Coronary artery (tissue), 2 donors: ENCODE measurements around the gene CACNB3.
"Not testable (repeated sequence)": the region's sequence is repeated elsewhere in the genome, so short reads cannot be mapped to it uniquely, and the experiment has no call there.

Experiments
- DNase-seq: peaks from one replicate; pipeline ENCODE4 v3.0.0-alpha.2; 2017; ENCODE audit warnings: low spot score
- H3K27ac ChIP-seq, 2 donors: fragments of 200-600 bp; sonication (generic); one replicate each; pipeline ENCODE4 v1.5.1; 2016 to 2019
- H3K4me3 ChIP-seq: fragments of 200-600 bp; sonication (generic); 2 replicates; pipeline ENCODE4 v1.5.1; 2016; ENCODE audit warnings: mild to moderate bottlenecking, moderate library complexity
- TF ChIP-seq, protein P1 (sequence below): fragments of 200-600 bp; sonication (generic); IDR thresholded peaks from one replicate; pipeline ENCODE4 v1.5.1; 2019; ENCODE audit warnings: antibody characterized with exemption

CACNB3 gene

GRCh38 chr12:48868451-48868850 lies 50.2 kb downstream of the CACNB3 start:
- TF ChIP-seq, protein P1, sequence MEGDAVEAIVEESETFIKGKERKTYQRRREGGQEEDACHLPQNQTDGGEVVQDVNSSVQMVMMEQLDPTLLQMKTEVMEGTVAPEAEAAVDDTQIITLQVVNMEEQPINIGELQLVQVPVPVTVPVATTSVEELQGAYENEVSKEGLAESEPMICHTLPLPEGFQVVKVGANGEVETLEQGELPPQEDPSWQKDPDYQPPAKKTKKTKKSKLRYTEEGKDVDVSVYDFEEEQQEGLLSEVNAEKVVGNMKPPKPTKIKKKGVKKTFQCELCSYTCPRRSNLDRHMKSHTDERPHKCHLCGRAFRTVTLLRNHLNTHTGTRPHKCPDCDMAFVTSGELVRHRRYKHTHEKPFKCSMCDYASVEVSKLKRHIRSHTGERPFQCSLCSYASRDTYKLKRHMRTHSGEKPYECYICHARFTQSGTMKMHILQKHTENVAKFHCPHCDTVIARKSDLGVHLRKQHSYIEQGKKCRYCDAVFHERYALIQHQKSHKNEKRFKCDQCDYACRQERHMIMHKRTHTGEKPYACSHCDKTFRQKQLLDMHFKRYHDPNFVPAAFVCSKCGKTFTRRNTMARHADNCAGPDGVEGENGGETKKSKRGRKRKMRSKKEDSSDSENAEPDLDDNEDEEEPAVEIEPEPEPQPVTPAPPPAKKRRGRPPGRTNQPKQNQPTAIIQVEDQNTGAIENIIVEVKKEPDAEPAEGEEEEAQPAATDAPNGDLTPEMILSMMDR = no peak
- Histone ChIP-seq H3K27ac (no peak overlapping the region), H3K4me3 (no peak overlapping the region)

GRCh38 chr12:48869191-48869590 lies 50.9 kb downstream of the CACNB3 start:
- no peak for DNase-seq
- Histone ChIP-seq H3K4me3 (no peak overlapping the region), H3K27ac (no peak overlapping the region)
- TF ChIP-seq, protein P1 = no peak

More at GRCh38 chr12:48868451-48868850, 50.2 kb downstream of the CACNB3 start:
- no peak for DNase-seq

GRCh38 chr12:48873096-48873495 lies 54.8 kb downstream of the CACNB3 start:
- TF ChIP-seq, protein P1 = no peak
- Histone ChIP-seq H3K27ac (no peak overlapping the region), H3K4me3 (no peak overlapping the region)
- DNase-seq = no peak

GRCh38 chr12:48873534-48873933 lies 55.2 kb downstream of the CACNB3 start:
- not testable (repeated sequence) for H3K4me3 ChIP-seq, DNase-seq, H3K27ac ChIP-seq

- DNase-seq = no peak
- no peak overlapping the region for H3K4me3 ChIP-seq
- TF ChIP-seq, protein P1 = no peak
- H3K27ac ChIP-seq = no peak overlapping the region
Observed at GRCh38 chr12:48875944-48876515, 57.7 kb downstream of the CACNB3 start.
